Cardiac fibroblast (primary cell): Measurements from ENCODE around the gene NPAS2.

Source experiments
- DNase-seq, 2 donors: peaks; one replicate each; pipeline versions ENCODE4 v3.0.0 to v3.0.0-alpha.2; 2010; ENCODE audit warnings: low read depth in 2 of 2
- H3K4me3 ChIP-seq, 2 donors: replicated peaks in 1 of 2; 1 replicate in 1 of 2; 2 replicates in 1 of 2; pipeline ENCODE4 v1.5.1; 2011; ENCODE audit warnings: low read depth in 2 of 2, low read length in 2 of 2, mild to moderate bottlenecking in 2 of 2, moderate library complexity in 1 of 2
- CTCF ChIP-seq: IDR thresholded peaks from one replicate; pipeline ENCODE4 v1.5.1; 2011; ENCODE audit warnings: low read depth, mild to moderate bottlenecking, low read length, inconsistent platforms

Gene NPAS2

GRCh38 chr2:100803334-100803733 lies 16.6 kb upstream of the NPAS2 start:
- H3K4me3 ChIP-seq, result no peak overlapping the region
- TF ChIP-seq CTCF, result no peak
- DNase-seq, result no peak

- H3K4me3 ChIP-seq, result no peak overlapping the region
- no peak for TF ChIP-seq CTCF
- DNase-seq, result no peak
Measured at GRCh38 chr2:100806550-100806949, 13.4 kb upstream of the NPAS2 start.

GRCh38 chr2:100807707-100808106 lies 12.2 kb upstream of the NPAS2 start:
- TF ChIP-seq CTCF, result no peak
- DNase-seq, result no peak

GRCh38 chr2:100808582-100808981 lies 11.4 kb upstream of the NPAS2 start:
- H3K4me3 ChIP-seq, result no peak overlapping the region
- no peak for TF ChIP-seq CTCF
- DNase-seq, result no peak

More at GRCh38 chr2:100807707-100808106, 12.2 kb upstream of the NPAS2 start:
- H3K4me3 ChIP-seq, result no peak overlapping the region

- DNase-seq, result peak in 1 of 2 donors; percentile 54
- TF ChIP-seq CTCF, result no peak
Measured at GRCh38 chr2:100809506-100809905, 10.4 kb upstream of the NPAS2 start.

DNA sequence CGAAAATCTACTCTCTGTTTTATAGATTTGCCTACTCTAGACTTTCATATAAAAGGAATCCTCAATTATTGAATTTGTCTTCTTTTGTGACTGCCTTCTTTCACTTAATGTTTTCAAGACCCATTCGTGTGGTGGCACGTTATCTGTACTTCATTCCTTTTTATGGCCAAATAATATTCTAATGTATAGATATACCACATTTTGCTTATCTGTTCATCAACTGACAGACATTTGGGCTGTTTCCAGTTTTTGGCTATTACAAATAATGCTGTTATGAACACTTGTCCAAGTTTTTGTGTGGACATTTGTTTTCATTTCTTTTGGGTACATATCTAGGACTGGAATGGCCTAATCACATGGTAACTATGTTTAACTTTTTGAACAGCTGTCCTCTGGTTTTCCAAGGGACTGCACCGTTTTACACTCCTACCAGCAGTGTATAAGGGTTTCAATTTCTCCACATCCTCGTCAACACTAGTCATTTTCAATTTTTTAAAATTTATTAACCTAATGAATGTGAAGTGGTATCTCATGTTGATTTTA lies 9.3 kb upstream of the NPAS2 start:
- no peak for TF ChIP-seq CTCF

More at GRCh38 chr2:100809506-100809905, 10.4 kb upstream of the NPAS2 start:
- H3K4me3 ChIP-seq, result no peak overlapping the region

DNA sequence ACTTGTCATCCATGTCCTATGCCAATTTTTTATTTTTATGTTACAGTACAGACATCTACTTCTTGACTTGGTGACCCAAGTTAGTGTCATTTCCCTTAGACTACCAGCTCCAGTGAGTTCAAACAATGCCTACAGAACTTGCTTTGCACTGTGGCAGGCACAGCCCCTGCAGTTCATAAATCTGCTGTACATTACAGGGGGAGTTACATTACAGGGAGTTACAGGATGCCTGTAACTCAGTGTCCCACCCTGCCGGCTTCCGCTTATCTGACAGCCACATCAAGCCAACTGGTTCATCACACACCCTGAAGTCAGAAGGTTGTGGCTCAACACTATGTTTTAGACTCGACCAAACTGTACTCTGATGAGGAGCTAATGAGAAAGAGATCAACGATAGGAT lies 7.8 kb upstream of the NPAS2 start:
- TF ChIP-seq CTCF, result no peak
- no peak overlapping the region for H3K4me3 ChIP-seq
- DNase-seq, result no peak

More for the DNA sequence above, 9.3 kb upstream of the NPAS2 start:
- no peak overlapping the region for H3K4me3 ChIP-seq
- DNase-seq, result no peak
